IPS-NIHi11 (cell line): Measurements from ENCODE around the gene CXCL17.

Experiments used
- DNase-seq: peaks from one replicate; pipeline ENCODE4 v3.0.0; 2012; ENCODE audit warnings: mixed read lengths, low spot score

The CXCL17 gene

GRCh38 chr19:42423462-42424344 is 19.0 kb downstream of the CXCL17 start:
- DNase-seq, result peak; percentile 93

- DNase-seq, result peak; percentile 52
Measured at GRCh38 chr19:42422901-42423461, 19.8 kb downstream of the CXCL17 start.

GRCh38 chr19:42422092-42422900 is 20.4 kb downstream of the CXCL17 start:
- no peak for DNase-seq

- no peak for DNase-seq
Measured at GRCh38 chr19:42421591-42422031, 21.1 kb downstream of the CXCL17 start.

- DNase-seq, result no peak
Measured at GRCh38 chr19:42421101-42421500, 21.6 kb downstream of the CXCL17 start.

GRCh38 chr19:42420055-42420544 is 22.6 kb downstream of the CXCL17 start:
- peak; percentile 77 for DNase-seq

- DNase-seq, result peak; percentile 18
Measured at GRCh38 chr19:42419309-42419708, 23.4 kb downstream of the CXCL17 start.

- DNase-seq, result no peak
Measured at GRCh38 chr19:42412661-42413076, 30.1 kb downstream of the CXCL17 start.

- peak; percentile 63 for DNase-seq
Measured at GRCh38 chr19:42412227-42412626, 30.5 kb downstream of the CXCL17 start.

- no peak for DNase-seq
Measured at GRCh38 chr19:42411581-42412178, 31.1 kb downstream of the CXCL17 start.

GRCh38 chr19:42410371-42410770 is 32.4 kb downstream of the CXCL17 start:
- peak; percentile 10 for DNase-seq

GRCh38 chr19:42409477-42409876 is 33.3 kb downstream of the CXCL17 start:
- peak; percentile 2 for DNase-seq

GRCh38 chr19:42407816-42408175 is 35.0 kb downstream of the CXCL17 start:
- DNase-seq, result no peak

- DNase-seq, result peak; percentile 4
Measured at GRCh38 chr19:42407085-42407815, 35.5 kb downstream of the CXCL17 start.

- peak; percentile 3 for DNase-seq
Measured at GRCh38 chr19:42406111-42406510, 36.6 kb downstream of the CXCL17 start.

- no peak for DNase-seq
Measured at GRCh38 chr19:42403586-42403985, 39.2 kb downstream of the CXCL17 start.

GRCh38 chr19:42402376-42403116 is 40.2 kb downstream of the CXCL17 start:
- peak; percentile 17 for DNase-seq

- DNase-seq, result peak; percentile 83
Measured at GRCh38 chr19:42401365-42402303, 41.1 kb downstream of the CXCL17 start.

GRCh38 chr19:42400404-42400803 is 42.3 kb downstream of the CXCL17 start:
- no peak for DNase-seq
